Measurements from ENCODE around the gene PPTC7. TPM values are rescaled to one million over a fixed set of nuclear protein-coding genes. Genes with fewer than 3 reads are reported as not detected.

PPTC7 gene
- total and polyA plus RNA-seq, 2 of the 8 experiments (the other 6 are each of a cell fraction or from before 2014, with no cell fraction given): 8.1 to 15.9 TPM

DNA sequence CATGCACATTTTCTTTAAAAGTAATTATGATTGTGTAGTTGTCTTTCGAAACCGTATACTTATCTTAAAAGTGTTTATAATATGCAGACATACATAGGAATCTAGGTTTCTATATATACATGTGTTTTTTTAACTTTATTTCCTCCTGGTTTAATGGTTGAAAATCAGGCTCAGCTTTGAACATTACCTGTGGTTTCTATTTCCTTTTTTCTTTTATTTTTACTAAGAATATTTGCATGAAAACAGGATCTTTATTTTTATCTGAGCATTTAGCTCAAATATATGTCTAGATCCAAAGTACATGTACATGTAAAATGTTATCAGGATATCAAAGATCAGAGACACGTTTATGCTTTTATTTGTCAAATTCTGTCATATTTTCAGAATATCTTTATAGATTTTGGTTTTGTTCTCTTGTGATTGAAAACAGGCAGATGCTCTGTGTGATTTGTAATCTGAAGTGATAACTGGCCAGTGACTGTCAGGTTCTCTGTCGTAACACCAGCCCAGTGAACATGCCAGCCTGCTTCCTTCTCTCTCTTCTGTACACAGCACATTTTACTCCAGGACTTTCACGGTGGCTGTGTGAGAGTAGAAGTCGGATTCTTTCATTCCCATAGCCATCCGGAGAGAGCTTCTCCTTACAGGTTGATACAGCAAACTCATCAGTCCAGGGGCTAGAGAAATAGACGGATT is 44.5 kb upstream of the PPTC7 start:
- Histone ChIP-seq H2BK12ac (ENCODE audit: low read depth, low read length) (no peak overlapping the region), H4K91ac (replicated peaks; ENCODE audit: insufficient read length, low read length) (no peak overlapping the region), H3K4me3 (ENCODE audit: extremely low read depth in 1 of 4, insufficient read depth in 2 of 4, low read depth in 3 of 4, low read length in 4 of 4) (no peak overlapping the region), H4K20me1 (replicated peaks in 1 of 2; ENCODE audit: control insufficient read depth in 1 of 2, insufficient read depth in 2 of 2, low read length in 2 of 2) (no peaks in the 10 kb centered on the region), H3K27me3 (replicated peaks in 1 of 4; ENCODE audit: control insufficient read depth in 3 of 4, extremely low read depth in 1 of 4, insufficient read depth in 3 of 4, low read length in 3 of 4) (no peaks in the 10 kb centered on the region), H3K14ac (ENCODE audit: insufficient read length) (no peak overlapping the region), H2AK5ac (ENCODE audit: low read depth, low read length) (no peak overlapping the region), H3K9ac (replicated peaks in 1 of 4; ENCODE audit: extremely low read depth in 1 of 4, low read depth in 3 of 4, low read length in 3 of 4) (no peak overlapping the region), H3K9me3 (ENCODE audit: insufficient read depth in 2 of 2, low read depth in 1 of 2, low read length in 1 of 2) (no peaks in the 10 kb centered on the region), H2BK5ac (ENCODE audit: low read depth, low read length) (no peak overlapping the region), H3K23ac (ENCODE audit: insufficient read length) (peak overlapping the region; percentile 98), H2BK120ac (replicated peaks; ENCODE audit: low read depth, low read length) (no peak overlapping the region), H3K36me3 (ENCODE audit: control insufficient read depth in 2 of 4, insufficient read depth in 4 of 4, low read length in 3 of 4) (no peaks in the 10 kb centered on the region; a peak in 1 of 8 replicates), H3K4me2 (ENCODE audit: insufficient read depth in 1 of 2, low read depth in 2 of 2, low read length in 2 of 2) (no peak overlapping the region), H3K27ac (ENCODE audit: low read depth, low read length) (no peak overlapping the region), H3K4ac (replicated peaks; ENCODE audit: insufficient read length, low read depth, low read length) (no peak overlapping the region), H2BK20ac (ENCODE audit: low read length) (no peak overlapping the region), H4K5ac (ENCODE audit: insufficient read length, low read depth, low read length) (no peak overlapping the region), H2BK15ac (ENCODE audit: low read length) (no peak overlapping the region), H3K4me1 (replicated peaks in 1 of 4; ENCODE audit: control insufficient read depth in 3 of 4, insufficient read depth in 4 of 4, low read length in 3 of 4) (no peaks in the 10 kb centered on the region), H3K23me2 (ENCODE audit: low read depth, low read length) (no peaks in the 10 kb centered on the region), H3K18ac (ENCODE audit: extremely low read depth, low read length) (no peak overlapping the region), H4K8ac (ENCODE audit: extremely low read depth, insufficient read depth, low read length) (no peak overlapping the region), H2AFZ (ENCODE audit: low read length) (no peak overlapping the region), H3K56ac (replicated peaks; ENCODE audit: insufficient read length, low read depth, low read length) (no peak overlapping the region), H3K79me2 (ENCODE audit: control insufficient read depth in 1 of 2, insufficient read depth in 2 of 2, low read length in 2 of 2) (no peaks in the 10 kb centered on the region), H3K79me1 (ENCODE audit: low read depth, low read length) (no peaks in the 10 kb centered on the region)
- DNase-seq (ENCODE audit: low read depth in 1 of 2, low spot score in 2 of 2) (no peak), FAIRE-seq (no peak)
- WGBS, 2 experiments (ENCODE audit: extremely low coverage in 1 of 2, insufficient coverage in 1 of 2, insufficient read length in 1 of 2, insufficient replicate concordance in 2 of 2, low coverage in 1 of 2, low lambda C conversion rate in 2 of 2, missing lambda C conversion rate in 1 of 2): 90% methylated on average over 8 of the region's 8 CpGs; no CpG with 5 or more reads in 1 of the 2 experiments
- ChIA-PET CTCF (ENCODE audit: partially characterized antibody) (interaction anchor here (0.7 to 1.4 kb wide), 2 partner anchors 26 to 75 kb away, joined by 3 to 4 read pairs; no protein-coding TSS in a partner anchor), POLR2A (ENCODE audit: partially characterized antibody) (interaction anchor here (1.6 kb wide), 1 partner anchor 14 kb away, joined by 3 read pairs; the partner anchor contains the start of gene TCTN1)
- no peak for TF ChIP-seq EP300 (IDR thresholded peaks at IDR 0.05; ENCODE audit: borderline replicate concordance in 1 of 2, low read depth in 2 of 2, low read length in 2 of 2)
- TF ChIP-seq CBX5 (IDR thresholded peaks at IDR 0.05; ENCODE audit: low read depth, low read length): no peak
- TF ChIP-seq SIX5 (IDR thresholded peaks at IDR 0.05; ENCODE audit: low read depth, low read length): no peak
- no peak for TF ChIP-seq SP4 (IDR thresholded peaks at IDR 0.05; ENCODE audit: low read length)
- no peak for TF ChIP-seq KDM5A (IDR thresholded peaks at IDR 0.05; ENCODE audit: low read length)
- TF ChIP-seq KDM1A (IDR thresholded peaks at IDR 0.05; ENCODE audit: borderline replicate concordance, low read length): no peak
- no peak for TF ChIP-seq EGR1 (IDR thresholded peaks at IDR 0.05; ENCODE audit: borderline replicate concordance, low read depth, low read length)
- no peak for TF ChIP-seq CBX8 (IDR thresholded peaks at IDR 0.05; ENCODE audit: borderline replicate concordance, low read depth, low read length)
- TF ChIP-seq RXRA (IDR thresholded peaks at IDR 0.05; ENCODE audit: insufficient read depth, low read depth, low read length): no peak
- no peak for TF ChIP-seq SAP30 (IDR thresholded peaks at IDR 0.05; ENCODE audit: insufficient read depth, insufficient replicate concordance, low read length)
- TF ChIP-seq CTBP2 (IDR thresholded peaks at IDR 0.05; ENCODE audit: borderline replicate concordance, insufficient read depth, insufficient read length, low read length): no peak
- no peak for TF ChIP-seq RAD21 (IDR thresholded peaks at IDR 0.05 in 1 of 2, conservative IDR thresholded peaks at IDR 0.05 in 1 of 2; ENCODE audit: low read depth in 2 of 2, low read length in 2 of 2)
